GM10266 (cell line): ENCODE results near the gene DNAAF5.

ENCODE experiments used
- DNase-seq: peaks from one replicate; pipeline ENCODE4 v3.0.0; 2012; ENCODE audit errors: extremely low spot score
- TF ChIP-seq, protein P1 (sequence below): IDR thresholded peaks from 2 replicates; pipeline ENCODE4 v1.5.1; 2012; ENCODE audit warnings: mild to moderate bottlenecking, low read depth; ENCODE audit not compliant: control insufficient read depth, insufficient read depth; ENCODE audit errors: missing control alignments

The DNAAF5 gene

GRCh38 chr7:730501-731439 lies 4.3 kb downstream of the DNAAF5 start:
- TF ChIP-seq, protein P1, sequence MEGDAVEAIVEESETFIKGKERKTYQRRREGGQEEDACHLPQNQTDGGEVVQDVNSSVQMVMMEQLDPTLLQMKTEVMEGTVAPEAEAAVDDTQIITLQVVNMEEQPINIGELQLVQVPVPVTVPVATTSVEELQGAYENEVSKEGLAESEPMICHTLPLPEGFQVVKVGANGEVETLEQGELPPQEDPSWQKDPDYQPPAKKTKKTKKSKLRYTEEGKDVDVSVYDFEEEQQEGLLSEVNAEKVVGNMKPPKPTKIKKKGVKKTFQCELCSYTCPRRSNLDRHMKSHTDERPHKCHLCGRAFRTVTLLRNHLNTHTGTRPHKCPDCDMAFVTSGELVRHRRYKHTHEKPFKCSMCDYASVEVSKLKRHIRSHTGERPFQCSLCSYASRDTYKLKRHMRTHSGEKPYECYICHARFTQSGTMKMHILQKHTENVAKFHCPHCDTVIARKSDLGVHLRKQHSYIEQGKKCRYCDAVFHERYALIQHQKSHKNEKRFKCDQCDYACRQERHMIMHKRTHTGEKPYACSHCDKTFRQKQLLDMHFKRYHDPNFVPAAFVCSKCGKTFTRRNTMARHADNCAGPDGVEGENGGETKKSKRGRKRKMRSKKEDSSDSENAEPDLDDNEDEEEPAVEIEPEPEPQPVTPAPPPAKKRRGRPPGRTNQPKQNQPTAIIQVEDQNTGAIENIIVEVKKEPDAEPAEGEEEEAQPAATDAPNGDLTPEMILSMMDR: no peak
- DNase-seq: no peak

- TF ChIP-seq, protein P1: no peak
- no peak for DNase-seq
Observed at GRCh38 chr7:731440-732085, 5.1 kb downstream of the DNAAF5 start.

- TF ChIP-seq, protein P1: peak; percentile 4
Observed at GRCh38 chr7:732094-732541, 5.6 kb downstream of the DNAAF5 start.

DNA sequence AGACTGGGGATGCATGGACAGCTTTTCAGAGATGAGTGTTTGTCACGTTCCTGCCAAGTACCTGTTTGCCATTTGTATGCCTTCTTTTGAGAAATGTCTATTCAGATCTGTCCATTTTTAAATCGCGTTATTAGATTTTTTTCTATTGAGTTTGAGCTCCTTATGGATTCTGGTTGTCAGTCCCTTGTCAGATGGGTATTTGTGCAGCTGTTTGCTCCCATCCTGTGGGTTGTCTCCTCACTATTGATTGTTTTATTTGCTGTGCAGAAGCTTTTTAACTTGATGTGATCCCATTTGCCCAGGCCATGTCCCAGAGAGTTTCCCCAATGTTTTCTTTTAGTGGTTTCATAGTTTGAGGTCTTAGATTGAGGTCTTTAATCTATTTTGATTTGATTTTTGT lies 6.1 kb downstream of the DNAAF5 start:
- TF ChIP-seq, protein P1: no peak
- no peak for DNase-seq

More at GRCh38 chr7:732094-732541, 5.6 kb downstream of the DNAAF5 start:
- DNase-seq: no peak

GRCh38 chr7:734214-734613 lies 7.7 kb downstream of the DNAAF5 start:
- DNase-seq: no peak
- TF ChIP-seq, protein P1: no peak

- no peak for DNase-seq
- TF ChIP-seq, protein P1: no peak
Observed at GRCh38 chr7:734808-735207, 8.3 kb downstream of the DNAAF5 start.

GRCh38 chr7:738241-738640 lies 11.7 kb downstream of the DNAAF5 start:
- TF ChIP-seq, protein P1: no peak
- DNase-seq: no peak
